B cell (primary cell): ENCODE measurements around the gene PRKCZ. TPM values are rescaled to one million over a fixed set of nuclear protein-coding genes. Genes with fewer than 3 reads are reported as not detected.

Source experiments
- ATAC-seq: fragments of 200-7000 bp; cut with Tn5 transposase; one replicate; pipeline ENCODE4 v1.10.0; 2021; ENCODE audit warnings: low read depth, mild to moderate bottlenecking, moderate number of reproducible peaks, moderate library complexity
- CTCF ChIA-PET: fragments of 350-600 bp; sonication (Branson Sonifier 250); formaldehyde crosslinking; loops from one replicate; lab custom pipeline; 2021; ENCODE audit warnings: antibody characterized with exemption, inconsistent platforms; lab: Charles Lee
- POLR2A ChIA-PET: fragments of 350-600 bp; sonication (Branson Sonifier 250); formaldehyde crosslinking; loops from one replicate; lab custom pipeline; 2021; ENCODE audit warnings: antibody characterized with exemption; lab: Charles Lee
- DNase-seq: peaks from one replicate; pipeline ENCODE4 v3.0.0; 2013
- H2AFZ ChIP-seq: 2 replicates; pipeline ENCODE4 v1.6.1; 2012; ENCODE audit warnings: mild to moderate bottlenecking, low read depth, low read length; ENCODE audit not compliant: insufficient read depth, poor library complexity, severe bottlenecking
- H3K27ac ChIP-seq, 2 donors: 1 replicate in 1 of 2; 2 replicates in 1 of 2; pipeline ENCODE4 v1.5.1; 2012 to 2013; ENCODE audit warnings: low read length in 2 of 2, mild to moderate bottlenecking in 2 of 2, moderate library complexity in 1 of 2
- H3K27me3 ChIP-seq, 4 experiments: fragments of 200-600 bp in 1 of 4; sonication (generic) in 1 of 4; replicated peaks in 1 of 4; 1 replicate in 2 of 4; 2 replicates in 2 of 4; pipeline versions ENCODE4 v1.6.1 to v1.7.0; 2013 to 2016; ENCODE audit warnings: low read length in 3 of 4, mild to moderate bottlenecking in 2 of 4, mixed read lengths in 1 of 4, moderate library complexity in 1 of 4; ENCODE audit not compliant: insufficient read depth in 4 of 4, control insufficient read depth in 3 of 4; ENCODE audit errors: control extremely low read depth in 1 of 4
- H3K36me3 ChIP-seq, 2 experiments: replicated peaks in 1 of 2; 1 replicate in 1 of 2; 2 replicates in 1 of 2; pipeline versions ENCODE4 v1.6.1 to v1.7.1; 2013; ENCODE audit warnings: low read length in 1 of 2; ENCODE audit not compliant: insufficient read depth in 2 of 2, control insufficient read depth in 1 of 2; ENCODE audit errors: control extremely low read depth in 1 of 2, extremely low read depth in 1 of 2
- H3K4me1 ChIP-seq, 2 donors: fragments of 200-600 bp in 1 of 2; sonication (generic) in 1 of 2; 1 replicate in 1 of 2; 2 replicates in 1 of 2; pipeline versions ENCODE4 v1.5.1 to v1.6.1; 2013 to 2017; ENCODE audit warnings: low read length in 2 of 2; ENCODE audit not compliant: control insufficient read depth in 2 of 2, insufficient read depth in 2 of 2
- H3K4me2 ChIP-seq: replicated peaks from 2 replicates; pipeline ENCODE3; 2012; ENCODE audit warnings: mild to moderate bottlenecking, low read depth, low read length; ENCODE audit not compliant: poor library complexity, severe bottlenecking
- H3K4me3 ChIP-seq, 5 experiments: fragments of 200-600 bp in 1 of 5; sonication (generic) in 1 of 5; 1 replicate in 3 of 5; 2 replicates in 2 of 5; pipeline versions ENCODE4 v1.5.1 to v1.7.0; 2011 to 2016; ENCODE audit warnings: low read length in 4 of 5, mild to moderate bottlenecking in 4 of 5, low read depth in 2 of 5, control low read depth in 1 of 5, moderate library complexity in 1 of 5; ENCODE audit not compliant: insufficient read depth in 1 of 5; ENCODE audit errors: control extremely low read depth in 1 of 5, extremely low read depth in 1 of 5
- H3K79me2 ChIP-seq: fragments of 200-600 bp; sonication (generic); one replicate; pipeline ENCODE4 v1.6.0; 2016; ENCODE audit warnings: low read length; ENCODE audit not compliant: control insufficient read depth, insufficient read depth
- H3K9ac ChIP-seq: fragments of 200-600 bp; sonication (generic); 2 replicates; pipeline ENCODE4 v1.6.1; 2017; ENCODE audit warnings: mild to moderate bottlenecking, low read length, moderate library complexity
- H3K9me3 ChIP-seq, 3 donors: one replicate each; pipeline versions ENCODE4 v1.6.1 to v1.7.1; 2013; ENCODE audit warnings: low read length in 2 of 3; ENCODE audit not compliant: control insufficient read depth in 2 of 3, insufficient read depth in 1 of 3; ENCODE audit errors: control extremely low read depth in 1 of 3
- H4K20me1 ChIP-seq: 2 replicates; pipeline ENCODE4 v1.6.0; 2012; ENCODE audit warnings: mild to moderate bottlenecking, low read length; ENCODE audit not compliant: insufficient read depth, control insufficient read depth, poor library complexity, severe bottlenecking
- H3K27ac Mint-ChIP-seq: one replicate; pipeline ENCODE4 v1.8.0; 2021; ENCODE audit warnings: mixed read lengths
- H3K27me3 Mint-ChIP-seq: one replicate; pipeline ENCODE4 v1.8.0; 2021; ENCODE audit warnings: mixed read lengths
- H3K4me1 Mint-ChIP-seq: one replicate; pipeline ENCODE4 v1.8.0; 2021; ENCODE audit warnings: mixed read lengths
- H3K4me3 Mint-ChIP-seq: one replicate; pipeline ENCODE4 v1.8.0; 2021; ENCODE audit warnings: mixed read lengths
- H3K9me3 Mint-ChIP-seq: one replicate; pipeline ENCODE4 v1.8.0; 2022; ENCODE audit warnings: mixed read lengths; ENCODE audit not compliant: insufficient read depth
- CTCF ChIP-seq: fragments of 200-600 bp; IDR thresholded peaks from one replicate; pipeline ENCODE4 v1.8.0; 2022; ENCODE audit warnings: antibody characterized with exemption, mild to moderate bottlenecking
- EZH2 ChIP-seq: IDR thresholded peaks from 2 replicates; pipeline ENCODE4 v1.6.1; 2012; ENCODE audit warnings: borderline replicate concordance, low read depth, mild to moderate bottlenecking, moderate library complexity, low read length; ENCODE audit not compliant: insufficient read depth, poor library complexity, severe bottlenecking
- WGBS: methylation state at CpG from one replicate; pipeline ENCODE4 v1.1.5; 2013; ENCODE audit warnings: missing lambda C conversion rate; ENCODE audit not compliant: insufficient coverage; 5-methylcytosine and 5-hydroxymethylcytosine counted together
- intact Hi-C: fragments of 100-400 bp; cut with micrococcal nuclease; formaldehyde crosslinking; loops from one replicate; pipeline ENCODE4 v1.10.0; 2022
- polyA plus RNA-seq: library from polyadenylated mRNA; depleted of rRNA; stranded (reverse); fragments of >200 nt; gene quantifications from 2 replicates; pipeline ENCODE4 v1.2.3, GENCODE V29; 2012
- total RNA-seq, 2 donors: library from RNA; stranded (reverse); fragments of 120-200 nt in 1 of 2; gene quantifications; 1 replicate in 1 of 2; 2 replicates in 1 of 2; pipeline versions ENCODE4 v1.2.3 to v1.2.4, GENCODE V29; 2013 to 2022

Gene PRKCZ
- total and polyA plus RNA-seq, 2 donors (not counting 1 experiment from before 2014, with no cell fraction given), result 17.9 to 53.2 TPM

GRCh38 chr1:2056955-2057590, 6.9 kb downstream of the PRKCZ start:
- H3K9me3 Mint-ChIP-seq, result no peaks in the 10 kb centered on the region
- no peaks in the 10 kb centered on the region for H3K4me1 ChIP-seq

More at GRCh38 chr1:2056955-2057590, 6.9 kb downstream of the PRKCZ start:
- H3K27ac Mint-ChIP-seq, result no peak overlapping the region
- Histone ChIP-seq H3K9ac (no peak overlapping the region), H4K20me1 (peaks cover 5% of the 10 kb centered on the region), H2AFZ (no peak overlapping the region), H3K27ac (no peak overlapping the region), H3K36me3 (peaks cover 0 to 22% of the 10 kb centered on the region in 2 experiments), H3K9me3 (no peaks in the 10 kb centered on the region), H3K27me3 (no peaks in the 10 kb centered on the region), H3K79me2 (peaks cover 4% of the 10 kb centered on the region), H3K4me2 (no peak overlapping the region), H3K4me3 (no peak overlapping the region)
- 98% methylated on average over 20 of the region's 25 CpGs for WGBS
- H3K4me1 Mint-ChIP-seq, result peaks cover 8% of the 10 kb centered on the region
- ChIA-PET CTCF (interaction anchor here (1.8 kb wide), 1 partner anchor 12 kb away, joined by 4 read pairs; no protein-coding TSS in a partner anchor), POLR2A (no interaction called here)
- ATAC-seq (no peak), DNase-seq (no peak)
- TF ChIP-seq CTCF (no peak), EZH2 (no peak)
- no peak overlapping the region for H3K4me3 Mint-ChIP-seq
- no peaks in the 10 kb centered on the region for H3K27me3 Mint-ChIP-seq
- intact Hi-C loops, result no loop called here
